Activated T-cell treated with anti-CD3 and anti-CD28 coated beads, Interleukin-2, amount 50 U/mL, for 1 hour (primary cell): ENCODE measurements around the gene SLC24A4.

Source experiments
- DNase-seq: peaks from one replicate; pipeline ENCODE4 v3.0.0-alpha.2; 2020

SLC24A4 gene

GRCh38 chr14:92484132-92484823, 161.3 kb downstream of the SLC24A4 start:
- DNase-seq: no peak

GRCh38 chr14:92486881-92487280, 163.9 kb downstream of the SLC24A4 start:
- no peak for DNase-seq

DNA sequence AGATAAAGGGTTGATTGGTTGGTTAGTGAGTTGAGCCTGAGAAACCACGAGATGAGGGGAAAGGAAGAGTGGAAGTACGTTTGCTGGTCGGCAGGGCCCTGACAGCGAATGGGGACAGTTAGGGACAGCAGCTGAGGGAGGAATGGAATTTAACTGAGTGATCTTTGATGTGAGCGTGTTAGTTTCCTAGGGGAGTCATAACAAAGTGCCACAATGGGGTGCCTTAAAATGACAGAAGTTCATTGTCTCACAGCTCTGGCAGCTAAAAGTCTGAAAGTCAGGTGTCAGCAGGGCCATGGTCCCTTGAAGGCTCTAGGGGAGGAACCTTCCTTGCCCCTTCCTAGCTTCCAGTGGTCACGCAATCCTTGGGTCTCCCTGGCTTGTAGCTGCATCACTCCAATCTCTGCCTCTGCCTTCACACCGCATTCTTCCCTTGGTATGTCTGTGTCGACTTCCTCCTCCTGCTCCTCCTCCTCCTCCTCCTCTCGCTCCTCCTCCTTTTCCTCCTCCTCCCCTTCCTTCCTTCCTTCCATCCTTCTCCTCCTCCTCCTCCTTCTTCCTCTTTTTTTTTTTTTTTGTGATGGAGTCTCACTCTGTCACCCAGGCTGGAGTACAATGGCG, 164.7 kb downstream of the SLC24A4 start:
- no peak for DNase-seq

- no peak for DNase-seq
These were observed 166.7 kb downstream of the SLC24A4 start for GRCh38 chr14:92489394-92490238.

DNA sequence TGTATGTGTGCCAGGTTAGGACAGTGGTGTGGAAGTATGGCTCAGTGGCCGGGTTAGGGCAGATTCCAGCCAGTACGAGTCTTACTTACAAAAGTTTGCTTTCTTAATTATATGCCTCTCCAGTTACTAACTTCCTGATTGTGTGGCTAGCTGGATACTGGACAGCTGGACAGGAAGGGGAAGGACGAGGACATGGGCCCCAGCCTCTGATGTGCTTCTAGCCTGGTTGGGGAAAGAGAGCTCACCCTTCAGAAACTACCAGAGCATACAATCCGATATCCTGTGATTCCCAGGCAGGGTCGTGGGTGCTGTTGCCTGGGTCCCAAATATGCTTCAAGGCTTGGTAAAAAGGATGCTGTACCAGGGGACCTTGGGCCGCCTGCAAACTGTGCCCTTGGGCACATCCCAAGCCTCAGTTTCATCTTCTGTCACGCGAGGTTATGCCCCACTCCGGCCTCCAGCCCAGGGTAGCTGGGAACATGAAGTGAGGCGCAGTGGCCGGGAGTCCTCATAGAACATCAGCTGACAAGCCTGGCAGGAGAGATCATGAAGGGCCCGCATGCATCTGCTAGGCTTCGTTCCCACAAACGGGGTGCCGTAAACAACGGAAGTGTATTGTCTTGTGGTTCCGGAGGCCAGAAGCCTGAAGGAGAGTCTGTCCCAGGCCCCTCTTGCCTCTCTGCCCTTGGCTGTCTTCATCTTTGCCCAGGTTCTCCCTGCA, 167.4 kb downstream of the SLC24A4 start:
- DNase-seq: no peak

- DNase-seq: no peak
These were observed 168.8 kb downstream of the SLC24A4 start for GRCh38 chr14:92491782-92492181.

DNA sequence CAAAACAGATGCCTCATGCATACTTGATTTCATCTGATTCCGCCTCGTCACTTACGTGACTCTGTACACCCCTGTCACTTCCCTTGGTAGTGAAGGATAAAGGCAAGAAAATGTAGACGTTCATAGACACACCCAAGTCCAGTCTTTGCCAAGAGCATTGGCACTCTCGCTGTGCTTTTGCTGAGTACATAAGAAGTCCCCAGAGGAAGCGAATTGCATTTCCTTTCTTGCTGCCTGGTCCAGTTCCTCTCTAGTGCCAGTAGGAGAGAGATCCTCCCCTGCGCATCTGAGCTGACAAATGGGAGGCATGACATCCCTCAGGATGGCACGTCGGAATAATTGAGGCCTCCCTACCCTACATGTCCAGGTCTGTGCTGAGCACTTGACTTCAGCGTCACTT, 169.3 kb downstream of the SLC24A4 start:
- DNase-seq: no peak

DNA sequence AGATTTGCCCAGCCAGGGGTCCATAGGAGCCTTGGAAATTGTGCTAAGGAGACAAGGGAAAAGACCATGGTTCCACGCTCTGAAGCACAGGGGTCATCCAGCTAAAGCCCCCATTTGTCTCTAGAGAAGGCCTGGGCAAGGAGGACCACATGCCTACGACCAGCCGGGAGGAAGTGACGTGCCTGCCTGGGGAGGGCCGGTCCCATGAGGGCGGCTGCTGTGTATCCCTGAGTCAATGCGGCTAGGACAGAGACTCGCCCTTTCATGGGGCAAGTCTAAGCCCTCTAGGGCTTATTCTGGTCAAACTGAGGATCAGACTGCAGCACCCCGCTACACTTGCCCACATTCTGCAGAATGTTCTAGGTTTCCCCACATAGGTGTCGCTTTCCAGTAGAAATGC, 170.1 kb downstream of the SLC24A4 start:
- no peak for DNase-seq

- DNase-seq: no peak
These were observed 170.5 kb downstream of the SLC24A4 start for GRCh38 chr14:92493492-92493891.

DNA sequence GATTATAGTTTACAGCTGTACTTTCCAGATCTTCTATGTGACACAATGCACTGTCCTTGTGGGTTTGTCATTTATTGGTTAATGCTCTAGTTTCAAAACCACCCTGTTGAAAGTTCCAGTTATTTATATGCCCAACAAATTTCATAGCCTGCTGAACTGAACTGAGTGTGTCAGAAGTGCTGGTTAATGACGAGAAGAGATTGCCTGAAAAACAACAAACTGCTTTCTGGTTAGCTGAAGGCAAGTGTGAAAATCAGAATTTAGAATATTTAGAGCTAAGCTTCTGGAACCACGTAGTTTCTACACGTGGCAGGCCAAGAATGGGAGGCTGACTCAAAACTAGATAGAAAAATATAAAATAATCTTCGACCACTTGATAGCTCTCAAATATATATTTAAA, 171.5 kb downstream of the SLC24A4 start:
- DNase-seq: no peak

- no peak for DNase-seq
These were observed 172.1 kb downstream of the SLC24A4 start for GRCh38 chr14:92495027-92495426.

DNA sequence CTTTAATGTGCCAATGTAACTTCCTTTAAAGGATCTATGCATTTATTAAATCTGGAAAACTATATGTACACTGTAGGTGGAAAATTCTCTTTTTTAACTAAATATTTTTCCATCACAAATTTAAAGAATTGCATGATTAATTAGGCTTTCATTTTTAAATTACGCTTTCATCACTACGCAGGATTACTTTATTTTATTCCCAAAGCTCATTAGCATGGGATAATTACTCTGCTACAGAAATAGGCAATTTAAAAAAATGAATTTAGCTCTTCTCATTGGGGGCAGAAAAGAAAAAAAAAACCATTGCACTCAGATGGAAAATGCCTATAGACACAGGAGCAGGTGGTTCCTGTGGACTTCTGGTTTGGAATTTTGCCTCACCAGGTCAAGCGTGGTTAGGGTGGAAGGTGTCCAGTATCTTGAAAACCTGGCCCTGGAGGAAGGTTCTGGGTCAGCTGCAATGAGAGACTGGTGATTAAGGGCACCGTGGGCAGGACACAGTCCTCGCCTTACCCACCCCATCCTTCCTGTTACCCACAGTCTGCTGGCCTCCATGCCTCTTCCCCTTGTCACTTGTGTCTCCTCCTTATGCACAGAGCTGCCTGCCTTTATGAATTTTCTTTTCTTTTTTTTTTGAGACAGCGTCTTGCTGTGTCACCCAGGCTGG, 173.4 kb downstream of the SLC24A4 start:
- DNase-seq: no peak

GRCh38 chr14:92497391-92497790, 174.4 kb downstream of the SLC24A4 start:
- no peak for DNase-seq

- DNase-seq: no peak
These were observed 176.3 kb downstream of the SLC24A4 start for GRCh38 chr14:92499234-92499633.

GRCh38 chr14:92500491-92500941, 177.6 kb downstream of the SLC24A4 start:
- DNase-seq: no peak

DNA sequence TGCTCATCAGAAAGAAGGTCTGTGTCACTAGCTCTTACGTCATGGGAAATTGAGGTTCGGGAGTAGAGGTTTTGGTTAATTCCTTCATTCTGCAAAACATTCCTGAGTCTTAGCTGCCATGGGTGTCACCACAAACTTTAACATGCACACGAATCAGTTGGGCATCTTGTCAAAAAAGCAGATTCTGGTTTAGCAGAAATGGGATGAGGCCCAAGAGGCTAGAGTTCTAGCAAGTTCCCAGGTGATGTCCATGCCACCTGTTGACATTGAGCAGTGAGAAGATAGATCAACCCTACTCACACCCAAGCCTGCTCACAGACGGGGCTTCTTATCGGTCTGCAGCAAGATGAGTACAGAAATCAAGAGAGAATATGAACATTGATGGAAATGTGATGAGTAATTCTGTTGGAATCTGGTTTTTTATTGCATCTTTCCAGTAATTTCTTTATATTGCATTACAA, 179.0 kb downstream of the SLC24A4 start:
- DNase-seq: no peak

DNA sequence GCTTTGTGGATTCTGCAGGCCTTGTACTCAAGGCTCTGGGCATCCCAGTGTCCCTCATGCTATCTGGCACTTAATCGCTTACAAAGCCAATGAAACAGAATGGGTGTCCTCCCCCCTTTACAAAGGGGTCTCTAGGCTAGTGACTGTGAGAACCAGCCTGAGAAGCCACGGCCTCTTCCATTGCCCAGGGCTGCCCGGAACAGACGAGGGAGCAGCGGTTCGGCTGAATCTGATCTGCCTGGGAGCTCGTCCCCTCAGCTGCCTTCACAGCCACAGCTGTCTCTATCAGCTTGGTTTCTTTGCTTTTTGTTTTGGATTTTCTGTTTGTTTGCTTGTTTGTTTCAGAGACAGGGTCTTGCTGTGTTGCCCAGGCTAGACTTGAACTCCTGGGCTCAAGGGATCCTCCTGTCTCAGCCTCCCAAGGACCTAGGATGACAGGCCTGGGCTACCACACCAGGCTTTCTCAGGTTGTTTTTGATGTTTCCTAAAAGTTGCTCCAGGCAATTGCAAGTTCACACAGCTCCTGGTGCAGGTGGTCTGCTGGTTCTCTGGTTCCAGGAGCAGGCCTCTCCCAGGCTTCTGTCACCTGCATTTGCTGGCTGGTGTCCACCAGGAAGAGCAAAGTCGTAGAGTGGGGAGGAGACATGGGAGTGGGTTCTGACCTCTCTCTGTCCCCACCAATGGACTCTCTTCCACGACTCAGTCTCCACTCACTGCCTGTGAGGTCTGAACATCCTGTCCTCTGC, 179.7 kb downstream of the SLC24A4 start:
- no peak for DNase-seq

- DNase-seq: no peak
These were observed 181.0 kb downstream of the SLC24A4 start for GRCh38 chr14:92503756-92504491.

GRCh38 chr14:92505826-92506225, 182.9 kb downstream of the SLC24A4 start:
- DNase-seq: no peak

- DNase-seq: no peak
These were observed 183.3 kb downstream of the SLC24A4 start for GRCh38 chr14:92506231-92506630.

DNA sequence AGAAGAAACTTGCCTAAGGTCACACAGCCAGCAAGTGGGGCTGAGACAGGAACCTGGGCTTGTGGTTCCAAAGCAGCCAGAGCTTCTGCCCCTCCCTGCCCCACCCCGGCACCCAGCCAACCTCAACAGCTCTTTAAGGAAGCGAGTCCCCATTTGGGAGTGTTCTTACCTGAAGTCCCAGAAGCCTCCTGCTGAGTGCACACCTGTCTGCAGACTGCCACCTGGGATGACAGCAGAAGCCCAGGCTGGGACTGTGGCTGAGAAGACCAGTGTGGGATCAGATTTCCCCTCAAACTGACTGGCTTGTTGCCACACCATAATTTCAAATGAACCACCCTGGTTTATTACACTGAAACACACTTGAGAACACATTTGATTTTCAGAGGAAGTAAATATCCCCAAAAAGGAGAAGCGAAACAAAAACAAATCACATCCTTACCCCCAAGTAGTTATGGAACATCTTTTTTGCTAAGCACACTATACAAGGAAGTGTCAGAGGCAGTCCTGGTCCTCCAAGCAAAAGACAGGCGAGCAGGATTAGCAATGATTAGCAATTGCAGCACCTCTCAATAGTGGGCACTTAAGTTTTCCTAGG, 184.3 kb downstream of the SLC24A4 start:
- no peak for DNase-seq
